LNCAP (cell line): ENCODE data around the gene BLID.

Experiments
- TF ChIP-seq, protein P1 (sequence below): fragments of 450-650 bp; IDR thresholded peaks from 2 replicates; pipeline ENCODE4 v1.5.1; 2017; ENCODE audit warnings: mild to moderate bottlenecking

The BLID gene

DNA sequence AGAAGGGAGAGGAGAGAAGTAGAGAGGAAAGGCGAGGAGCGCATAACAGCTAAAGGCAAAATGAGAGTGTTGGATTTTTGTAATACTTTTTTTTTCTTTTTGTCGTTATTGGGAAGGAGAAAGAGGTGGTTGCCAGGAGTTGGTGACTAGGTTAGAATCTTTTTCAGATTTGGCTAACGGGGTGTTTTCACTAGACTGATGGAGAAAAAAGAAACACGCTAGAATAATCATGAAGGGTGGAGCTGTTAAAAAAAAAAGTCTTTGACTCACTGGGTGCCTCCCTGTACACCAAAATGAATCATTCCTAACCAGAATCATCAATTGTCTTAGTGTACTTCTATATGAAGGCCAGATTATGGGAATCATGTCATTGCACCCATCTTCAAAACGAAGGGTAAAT, 12.7 kb downstream of the BLID start:
- TF ChIP-seq, protein P1, sequence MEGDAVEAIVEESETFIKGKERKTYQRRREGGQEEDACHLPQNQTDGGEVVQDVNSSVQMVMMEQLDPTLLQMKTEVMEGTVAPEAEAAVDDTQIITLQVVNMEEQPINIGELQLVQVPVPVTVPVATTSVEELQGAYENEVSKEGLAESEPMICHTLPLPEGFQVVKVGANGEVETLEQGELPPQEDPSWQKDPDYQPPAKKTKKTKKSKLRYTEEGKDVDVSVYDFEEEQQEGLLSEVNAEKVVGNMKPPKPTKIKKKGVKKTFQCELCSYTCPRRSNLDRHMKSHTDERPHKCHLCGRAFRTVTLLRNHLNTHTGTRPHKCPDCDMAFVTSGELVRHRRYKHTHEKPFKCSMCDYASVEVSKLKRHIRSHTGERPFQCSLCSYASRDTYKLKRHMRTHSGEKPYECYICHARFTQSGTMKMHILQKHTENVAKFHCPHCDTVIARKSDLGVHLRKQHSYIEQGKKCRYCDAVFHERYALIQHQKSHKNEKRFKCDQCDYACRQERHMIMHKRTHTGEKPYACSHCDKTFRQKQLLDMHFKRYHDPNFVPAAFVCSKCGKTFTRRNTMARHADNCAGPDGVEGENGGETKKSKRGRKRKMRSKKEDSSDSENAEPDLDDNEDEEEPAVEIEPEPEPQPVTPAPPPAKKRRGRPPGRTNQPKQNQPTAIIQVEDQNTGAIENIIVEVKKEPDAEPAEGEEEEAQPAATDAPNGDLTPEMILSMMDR = no peak

- TF ChIP-seq, protein P1 = no peak
Measured at GRCh38 chr11:122102426-122102825, 13.6 kb downstream of the BLID start.

DNA sequence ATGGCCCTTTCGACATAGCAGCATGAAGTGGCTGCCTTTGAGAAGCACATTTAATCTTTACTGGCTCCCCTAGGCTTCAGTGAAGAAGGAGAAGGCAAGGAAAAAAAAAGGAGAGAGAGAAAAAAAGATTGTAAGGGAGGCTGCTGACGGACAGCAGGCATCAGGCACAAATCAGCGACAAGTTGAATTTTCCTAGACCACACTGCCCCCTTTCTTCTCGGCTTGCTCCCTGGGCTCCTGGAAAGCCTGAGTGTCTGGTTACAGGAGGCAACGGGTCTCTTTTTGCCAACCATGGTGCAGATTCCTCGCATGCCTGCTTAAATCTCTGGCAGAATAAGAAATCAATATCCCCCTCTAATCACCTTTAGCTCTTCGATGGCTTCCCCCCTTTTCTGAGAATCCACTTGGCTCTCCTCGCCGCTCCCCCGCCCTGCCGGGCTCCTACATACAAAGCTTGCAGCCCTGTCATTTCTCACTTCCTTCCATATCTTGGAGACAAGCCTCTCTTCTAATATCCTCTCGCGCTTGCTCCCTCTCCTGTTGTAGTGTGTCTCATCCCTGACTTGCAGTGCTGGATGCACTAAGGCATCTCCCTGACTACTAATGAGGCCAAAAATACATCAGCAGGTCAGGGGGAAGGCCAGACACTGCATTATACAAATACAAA, 14.3 kb downstream of the BLID start:
- TF ChIP-seq, protein P1 = no peak

DNA sequence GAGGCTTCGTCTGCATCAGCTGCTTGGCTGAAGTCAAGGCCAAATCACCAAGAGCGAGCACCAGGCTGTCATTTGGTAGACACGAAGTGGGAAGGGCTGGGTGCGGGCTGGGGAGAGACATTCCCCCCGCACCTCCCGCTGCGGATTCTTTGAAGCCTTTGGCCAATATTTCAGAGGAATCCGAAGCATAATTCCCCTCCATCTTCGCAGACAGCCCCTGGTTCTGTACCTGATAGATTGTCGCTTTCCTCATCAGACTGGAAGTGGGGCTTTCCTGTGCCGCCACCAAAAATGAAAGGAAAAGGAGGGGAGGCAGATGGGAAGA, 15.3 kb downstream of the BLID start:
- TF ChIP-seq, protein P1 = no peak

DNA sequence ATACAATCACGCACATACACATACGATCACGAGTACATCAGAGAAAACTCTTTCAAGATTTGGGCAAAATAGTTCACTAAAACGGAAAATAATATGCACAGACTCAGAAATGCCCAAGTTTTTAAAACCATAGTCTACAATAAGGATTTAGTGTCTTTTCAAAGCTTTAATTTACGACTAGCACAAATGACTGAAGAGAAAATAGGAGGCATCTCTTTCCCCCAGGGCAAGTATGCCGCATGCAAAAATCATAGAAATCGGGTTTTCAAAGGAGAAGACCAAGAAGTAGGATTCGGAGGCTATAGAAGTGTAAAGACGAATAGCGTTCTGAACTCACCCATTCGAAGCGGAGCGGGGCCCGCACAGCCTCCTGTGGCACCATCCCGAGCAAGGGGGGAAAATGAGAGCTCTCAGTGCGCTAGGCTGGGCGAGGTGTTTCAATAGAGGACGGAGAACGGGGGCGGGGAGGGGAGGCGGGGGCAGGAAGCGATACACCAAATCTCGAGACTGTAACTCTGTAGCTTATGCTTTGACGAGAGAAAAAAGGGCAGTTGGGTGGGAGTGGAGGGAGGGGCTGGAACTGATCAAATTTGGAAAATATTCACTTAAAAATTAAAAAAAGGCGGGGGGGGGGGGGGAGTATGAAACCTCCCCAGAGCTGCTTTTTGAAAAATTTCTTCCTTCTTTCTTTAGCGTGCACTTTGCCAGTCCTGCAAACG, 15.8 kb downstream of the BLID start:
- TF ChIP-seq, protein P1 = no peak

- TF ChIP-seq, protein P1 = no peak
Measured at GRCh38 chr11:122099374-122100036, 16.5 kb downstream of the BLID start.

GRCh38 chr11:122098261-122098980, 17.6 kb downstream of the BLID start:
- TF ChIP-seq, protein P1 = no peak
